Caco-2 (cell line): ENCODE results near the gene DGKA. TPM values are rescaled to one million over a fixed set of nuclear protein-coding genes. Genes with fewer than 3 reads are reported as not detected.
A peak's percentile ranks its signal among the peaks of the same experiment; 100 is the strongest.
"Not testable (repeated sequence)": the region's sequence is repeated elsewhere in the genome, so short reads cannot be mapped to it uniquely, and the experiment has no call there.

Experiments used
- BruUV-seq: library from RNA; stranded (reverse); fragments of 400-500 nt; replicated peaks from 2 replicates; lab custom pipeline; 2021; lab: Mats Ljungman, UMichigan
- CTCF ChIA-PET: fragments of 300-600 bp; sonication (Branson Sonifier 250); formaldehyde crosslinking; loops from one replicate; lab custom pipeline; 2022; ENCODE audit warnings: antibody characterized with exemption; lab: Charles Lee
- POLR2A ChIA-PET: fragments of 300-600 bp; sonication (Branson Sonifier 250); formaldehyde crosslinking; loops from one replicate; lab custom pipeline; 2022; ENCODE audit warnings: antibody characterized with exemption; lab: Charles Lee
- DNase-seq, 2 experiments: peaks; one replicate each; pipeline versions ENCODE4 v3.0.0 to v3.0.0-alpha.2; 2020 to 2022
- H3K27me3 ChIP-seq: replicated peaks from 2 replicates; pipeline ENCODE4 v1.6.0; 2011; ENCODE audit warnings: low read length; ENCODE audit not compliant: control insufficient read depth, insufficient read depth
- H3K36me3 ChIP-seq: 2 replicates; pipeline ENCODE4 v1.5.1; 2011; ENCODE audit warnings: low read length; ENCODE audit not compliant: control insufficient read depth, insufficient read depth
- H3K4me1 ChIP-seq: fragments of 250-450 bp; sonication (Bioruptor Pico); 2 replicates; pipeline ENCODE4 v1.5.1; 2020; ENCODE audit warnings: mild to moderate bottlenecking
- H3K4me3 ChIP-seq: 2 replicates; pipeline ENCODE4 v1.5.1; 2011; ENCODE audit warnings: low read depth, mild to moderate bottlenecking, control low read depth, low read length
- H3K9me3 ChIP-seq: fragments of 250-450 bp; sonication (Bioruptor Pico); 2 replicates; pipeline ENCODE4 v1.5.1; 2020; ENCODE audit warnings: mild to moderate bottlenecking, moderate library complexity
- H3K27ac Mint-ChIP-seq: one replicate; pipeline ENCODE4 v1.8.0; 2022; ENCODE audit warnings: mixed read lengths; ENCODE audit not compliant: unreplicated experiment
- H3K27me3 Mint-ChIP-seq: one replicate; pipeline ENCODE4 v1.8.0; 2022; ENCODE audit warnings: mixed read lengths; ENCODE audit not compliant: insufficient read depth, unreplicated experiment
- H3K36me3 Mint-ChIP-seq: one replicate; pipeline ENCODE4 v1.8.0; 2022; ENCODE audit warnings: mild to moderate bottlenecking, mixed read lengths; ENCODE audit not compliant: insufficient read depth, unreplicated experiment
- H3K4me1 Mint-ChIP-seq: one replicate; pipeline ENCODE4 v1.8.0; 2022; ENCODE audit warnings: low read depth, mixed read lengths; ENCODE audit not compliant: unreplicated experiment
- H3K4me3 Mint-ChIP-seq: one replicate; pipeline ENCODE4 v1.8.0; 2022; ENCODE audit warnings: mild to moderate bottlenecking, moderate library complexity, mixed read lengths; ENCODE audit not compliant: unreplicated experiment
- H3K9me3 Mint-ChIP-seq: one replicate; pipeline ENCODE4 v1.8.0; 2022; ENCODE audit warnings: mixed read lengths; ENCODE audit not compliant: unreplicated experiment
- CTCF ChIP-seq, 2 experiments: fragments of 200-600 bp in 1 of 2; IDR thresholded peaks; 1 replicate in 1 of 2; 2 replicates in 1 of 2; pipeline versions ENCODE4 v1.5.1 to v1.8.0; 2011 to 2022; ENCODE audit warnings: antibody characterized with exemption in 1 of 2, control low read depth in 1 of 2, inconsistent platforms in 1 of 2, low read depth in 1 of 2, low read length in 1 of 2, mild to moderate bottlenecking in 1 of 2, moderate library complexity in 1 of 2; ENCODE audit not compliant: insufficient read depth in 1 of 2, severe bottlenecking in 1 of 2, unreplicated experiment in 1 of 2
- intact Hi-C: fragments of 100-400 bp; cut with micrococcal nuclease; formaldehyde crosslinking; loops from one replicate; pipeline ENCODE4 v1.10.0; 2022; ENCODE audit not compliant: unreplicated experiment
- total RNA-seq: library from RNA; stranded (reverse); gene quantifications from 2 replicates; pipeline ENCODE4 v1.2.3, GENCODE V29; 2022

DGKA gene
- total RNA-seq, 1 experiment from 2014 or later: 22.2 TPM

GRCh38 chr12:55996715-55997534, 66.0 kb downstream of the DGKA start, which contains the start of gene SUOX:
Gene SUOX (plus strand): TSS chr12:55997276. CDS start chr12:56002222, 4,946 bp downstream.
- Histone ChIP-seq H3K9me3 (no peaks in the 10 kb centered on the region), H3K27me3 (no peaks in the 10 kb centered on the region), H3K36me3 (no peaks in the 10 kb centered on the region; the same call in none of the 2 replicates), H3K4me3 (peak within 1 kb of the TSS; percentile 58), H3K4me1 (peaks cover 9% of the 10 kb centered on the region)
- ChIA-PET CTCF (interaction anchor here (0.6 to 4.5 kb wide), 16 partner anchors 10 to 179 kb away, joined by 3 to 97 read pairs (median 6); partner anchors contain the start of genes ESYT1, ORMDL2, RAB5B and SARNP), POLR2A (interaction anchor here (0.5 to 2.7 kb wide), 12 partner anchors 10 to 1609 kb away, joined by 3 to 23 read pairs (median 8); partner anchors contain the start of genes DNAJC14, ORMDL2, PA2G4 and RAB5B)
- peak within 1 kb of the TSS; percentile 87 for H3K27ac Mint-ChIP-seq
- peaks cover 15% of the 10 kb centered on the region for H3K4me1 Mint-ChIP-seq
- intact Hi-C loops: loop anchor here (1.0 to 2.0 kb wide), 5 partner anchors 10 to 258 kb away; partner anchors contain the start of gene RPS26
- peak; percentile 97 to 98 for DNase-seq
- H3K36me3 Mint-ChIP-seq: peaks cover 74% of the 10 kb centered on the region
- no peaks in the 10 kb centered on the region for H3K9me3 Mint-ChIP-seq
- TF ChIP-seq CTCF (IDR thresholded peaks at IDR 0.05; ENCODE audit: insufficient read depth in 1 of 2, low read depth in 1 of 2, low read length in 1 of 2, severe bottlenecking in 1 of 2, unreplicated experiment in 1 of 2): no peak
- peak within 1 kb of the TSS; percentile 98 for H3K4me3 Mint-ChIP-seq
- BruUV-seq: no TSS peak
- H3K27me3 Mint-ChIP-seq: no peaks in the 10 kb centered on the region

GRCh38 chr12:55997535-55997859, 66.5 kb downstream of the DGKA start:
- H3K4me3 Mint-ChIP-seq: peak overlapping the region; percentile 98
- CTCF ChIA-PET: interaction anchor here (0.7 to 4.5 kb wide), 11 partner anchors 9 to 180 kb away, joined by 3 to 97 read pairs (median 5); partner anchors contain the start of genes ESYT1, ORMDL2, RAB5B and SARNP
- TF ChIP-seq CTCF (IDR thresholded peaks at IDR 0.05; ENCODE audit: insufficient read depth in 1 of 2, low read depth in 1 of 2, low read length in 1 of 2, severe bottlenecking in 1 of 2, unreplicated experiment in 1 of 2): no peak
- Histone ChIP-seq H3K27me3 (no peaks in the 10 kb centered on the region), H3K36me3 (peaks cover 1% of the 10 kb centered on the region; the same call in 1 of the 2 replicates), H3K9me3 (no peaks in the 10 kb centered on the region), H3K4me1 (peaks cover 15% of the 10 kb centered on the region), H3K4me3 (peak overlapping the region; percentile 58)
- H3K27me3 Mint-ChIP-seq: no peaks in the 10 kb centered on the region
- intact Hi-C loops: loop anchor here (1.0 to 2.0 kb wide), 2 partner anchors 10 to 259 kb away; no protein-coding TSS in a partner anchor
- H3K4me1 Mint-ChIP-seq: peaks cover 20% of the 10 kb centered on the region
- peaks cover 69% of the 10 kb centered on the region for H3K36me3 Mint-ChIP-seq
- no peak for DNase-seq
- peak overlapping the region; percentile 87 for H3K27ac Mint-ChIP-seq
- POLR2A ChIA-PET: interaction anchor here (0.5 to 2.7 kb wide), 11 partner anchors 10 to 180 kb away, joined by 3 to 23 read pairs (median 8); partner anchors contain the start of genes DNAJC14, ORMDL2, PA2G4 and RAB5B
- TSS peak; percentile 19 for BruUV-seq
- H3K9me3 Mint-ChIP-seq: no peaks in the 10 kb centered on the region

- H3K4me3 ChIP-seq, H3K27me3 Mint-ChIP-seq, H3K9me3 Mint-ChIP-seq, DNase-seq, H3K9me3 ChIP-seq, BruUV-seq, H3K27me3 ChIP-seq, intact Hi-C loops, H3K27ac Mint-ChIP-seq, H3K36me3 ChIP-seq: not testable (repeated sequence)
- ChIA-PET CTCF (interaction anchor here (0.8 kb wide), 1 partner anchor 68 kb away, joined by 3 read pairs; no protein-coding TSS in a partner anchor), POLR2A (interaction anchor here (0.6 kb wide), 1 partner anchor 73 kb away, joined by 4 read pairs; no protein-coding TSS in a partner anchor)
- H3K4me1 ChIP-seq: peaks cover 16% of the 10 kb centered on the region
- peaks cover 20% of the 10 kb centered on the region for H3K4me1 Mint-ChIP-seq
- peak overlapping the region; percentile 24 for H3K4me3 Mint-ChIP-seq
- peaks cover 71% of the 10 kb centered on the region for H3K36me3 Mint-ChIP-seq
These were observed 68.6 kb downstream of the DGKA start for GRCh38 chr12:55999522-55999921.

GRCh38 chr12:55999999-56000540, 69.1 kb downstream of the DGKA start:
- H3K4me1 ChIP-seq: peaks cover 16% of the 10 kb centered on the region
- H3K27me3 ChIP-seq, H3K4me3 ChIP-seq, DNase-seq, H3K27ac Mint-ChIP-seq, H3K9me3 Mint-ChIP-seq, H3K36me3 ChIP-seq, H3K9me3 ChIP-seq, intact Hi-C loops, H3K27me3 Mint-ChIP-seq, BruUV-seq, H3K4me3 Mint-ChIP-seq: not testable (repeated sequence)
- CTCF ChIA-PET: interaction anchor here (0.8 kb wide), 1 partner anchor 69 kb away, joined by 3 read pairs; no protein-coding TSS in a partner anchor
- H3K4me1 Mint-ChIP-seq: peaks cover 24% of the 10 kb centered on the region
- H3K36me3 Mint-ChIP-seq: peaks cover 66% of the 10 kb centered on the region
- POLR2A ChIA-PET: interaction anchor here (0.6 to 0.7 kb wide), 2 partner anchors 74 to 266 kb away, joined by 4 to 9 read pairs; no protein-coding TSS in a partner anchor
